WERI-Rb-1 (cell line): Measurements from ENCODE around the gene STRA8.

ENCODE experiments used
- DNase-seq: peaks from one replicate; pipeline ENCODE4 v3.0.0-alpha.2; 2020
- H3K27ac ChIP-seq: fragments of 250-450 bp; sonication (Bioruptor Pico); 2 replicates; pipeline ENCODE4 v1.5.1; 2020; ENCODE audit warnings: mild to moderate bottlenecking, moderate library complexity
- H3K27me3 ChIP-seq: fragments of 250-450 bp; sonication (Bioruptor Pico); 2 replicates; pipeline ENCODE4 v1.5.1; 2021; ENCODE audit warnings: mild to moderate bottlenecking, low read depth, moderate library complexity; ENCODE audit not compliant: insufficient read depth, severe bottlenecking
- H3K36me3 ChIP-seq: fragments of 250-450 bp; sonication (Bioruptor Pico); 2 replicates; pipeline ENCODE4 v1.5.1; 2020; ENCODE audit warnings: mild to moderate bottlenecking, moderate library complexity
- H3K4me3 ChIP-seq: 2 replicates; pipeline ENCODE4 v1.5.1; 2011; ENCODE audit warnings: low read depth, mild to moderate bottlenecking, control low read depth, low read length
- H3K9me3 ChIP-seq: fragments of 250-450 bp; sonication (Bioruptor Pico); 2 replicates; pipeline ENCODE4 v1.5.1; 2021; ENCODE audit warnings: mild to moderate bottlenecking, moderate library complexity; ENCODE audit not compliant: severe bottlenecking
- CTCF ChIP-seq: IDR thresholded peaks from 2 replicates; pipeline ENCODE4 v1.5.1; 2011; ENCODE audit warnings: low read depth, mild to moderate bottlenecking, control low read depth, inconsistent platforms, low read length

Gene STRA8, protein sequence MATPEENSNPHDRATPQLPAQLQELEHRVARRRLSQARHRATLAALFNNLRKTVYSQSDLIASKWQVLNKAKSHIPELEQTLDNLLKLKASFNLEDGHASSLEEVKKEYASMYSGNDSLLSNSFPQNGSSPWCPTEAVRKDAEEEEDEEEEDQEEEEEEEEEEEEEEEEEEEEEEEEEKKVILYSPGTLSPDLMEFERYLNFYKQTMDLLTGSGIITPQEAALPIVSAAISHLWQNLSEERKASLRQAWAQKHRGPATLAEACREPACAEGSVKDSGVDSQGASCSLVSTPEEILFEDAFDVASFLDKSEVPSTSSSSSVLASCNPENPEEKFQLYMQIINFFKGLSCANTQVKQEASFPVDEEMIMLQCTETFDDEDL

DNA sequence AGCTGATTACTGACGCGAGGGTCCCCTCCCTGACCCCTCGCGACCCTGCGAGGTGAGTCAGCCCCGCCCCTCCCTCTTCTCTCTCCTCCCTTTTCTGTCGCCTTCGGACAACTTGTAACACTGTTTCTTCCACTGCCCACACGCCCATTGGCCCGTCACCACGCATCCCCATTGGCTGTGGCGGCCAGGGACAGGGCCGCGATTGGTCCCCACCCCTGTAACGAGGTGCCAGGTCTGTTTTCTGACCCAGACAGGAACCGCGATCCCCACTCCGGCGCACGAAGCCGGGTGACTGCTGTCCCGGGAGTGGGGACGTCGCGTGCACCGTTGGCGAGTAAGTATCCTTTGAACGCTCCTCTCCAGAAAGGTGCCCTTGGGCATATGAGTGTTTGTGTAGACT, at the start of gene STRA8:
TSS of gene STRA8 (plus strand) at position 269 of the 400 bp plus-strand sequence. CDS start 6,687 bp downstream, outside the sequence.
- H3K27ac ChIP-seq: no peak within 1 kb of the TSS
- no peaks in the 10 kb centered on the region for H3K36me3 ChIP-seq
- H3K4me3 ChIP-seq: no peak within 1 kb of the TSS
- no peaks in the 10 kb centered on the region for H3K9me3 ChIP-seq
- DNase-seq: no peak
- H3K27me3 ChIP-seq: no peaks in the 10 kb centered on the region
- TF ChIP-seq CTCF: no peak

- no peak for DNase-seq
- Histone ChIP-seq H3K27me3 (no peaks in the 10 kb centered on the region), H3K27ac (no peak overlapping the region), H3K36me3 (peaks cover 27% of the 10 kb centered on the region), H3K9me3 (peaks cover 13% of the 10 kb centered on the region), H3K4me3 (no peak overlapping the region)
- TF ChIP-seq CTCF: no peak
These were observed 49.3 kb upstream of the STRA8 start for GRCh38 chr7:135184254-135184841.

- H3K36me3 ChIP-seq: peaks cover 27% of the 10 kb centered on the region
- TF ChIP-seq CTCF: no peak
- H3K27me3 ChIP-seq: no peaks in the 10 kb centered on the region
- no peak for DNase-seq
- H3K9me3 ChIP-seq: peaks cover 13% of the 10 kb centered on the region
- no peak overlapping the region for H3K4me3 ChIP-seq
- no peak overlapping the region for H3K27ac ChIP-seq
These were observed 48.0 kb upstream of the STRA8 start for GRCh38 chr7:135185471-135186260.

DNA sequence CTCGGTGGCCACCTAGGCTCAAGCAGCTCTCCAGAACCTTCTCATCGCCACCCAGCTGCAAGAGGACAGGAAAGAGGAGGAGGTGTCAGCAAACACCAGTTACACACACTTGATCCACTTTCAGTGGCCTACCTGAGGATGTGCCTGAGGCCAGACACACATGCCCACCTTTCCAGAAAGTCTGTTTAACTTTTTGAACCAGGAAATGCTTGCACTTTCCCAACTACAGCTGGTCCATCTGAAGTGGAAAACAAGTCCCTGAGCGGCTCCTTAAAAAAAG, 47.4 kb upstream of the STRA8 start:
- Histone ChIP-seq H3K9me3 (peaks cover 8% of the 10 kb centered on the region), H3K4me3 (no peak overlapping the region), H3K27ac (no peak overlapping the region), H3K36me3 (peaks cover 30% of the 10 kb centered on the region), H3K27me3 (no peaks in the 10 kb centered on the region)
- DNase-seq: no peak
- TF ChIP-seq CTCF: no peak

DNA sequence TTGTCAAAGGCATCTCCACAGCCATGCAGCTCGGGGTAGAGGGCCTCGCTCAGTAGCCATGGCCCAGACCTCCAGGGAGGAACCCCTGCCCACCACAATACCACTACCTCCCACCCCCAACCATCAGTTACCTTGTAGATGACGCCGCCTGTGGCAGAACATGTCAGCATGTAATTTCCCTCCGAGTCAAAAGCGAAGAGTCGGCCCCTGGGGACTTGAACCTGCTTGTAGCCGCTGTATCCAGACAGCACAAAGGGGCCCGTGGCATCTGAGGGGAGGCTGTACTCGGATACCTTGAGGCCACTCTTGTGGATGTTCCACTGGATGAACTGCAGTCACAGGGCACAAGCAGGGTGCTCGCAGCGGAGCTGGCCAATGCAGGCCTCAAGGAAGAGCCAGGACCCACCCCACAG, 46.8 kb upstream of the STRA8 start:
- Histone ChIP-seq H3K4me3 (no peak overlapping the region), H3K9me3 (peaks cover 1% of the 10 kb centered on the region), H3K27ac (no peak overlapping the region), H3K36me3 (peaks cover 31% of the 10 kb centered on the region), H3K27me3 (no peaks in the 10 kb centered on the region)
- TF ChIP-seq CTCF: no peak
- no peak for DNase-seq
